Adrenal gland (tissue), 12 donors: ENCODE data around the gene SLC43A2. TPM values are rescaled to one million over a fixed set of nuclear protein-coding genes. Genes with fewer than 3 reads are reported as not detected.

Experiments used
- DNase-seq, 7 donors: peaks; one replicate each; pipeline ENCODE4 v3.0.0-alpha.2; 2019 to 2020
- H3K27ac ChIP-seq, 5 donors: fragments of 200-600 bp; sonication (generic) in 4 of 5; 1 replicate in 3 of 5; 2 replicates in 2 of 5; pipeline versions ENCODE4 v1.5.1 to v1.8.0; 2016 to 2020; ENCODE audit warnings: mild to moderate bottlenecking in 1 of 5
- H3K27me3 ChIP-seq: fragments of 200-600 bp; 2 replicates; pipeline ENCODE4 v1.8.0; 2021
- H3K36me3 ChIP-seq, 2 donors: fragments of 200-600 bp; replicated peaks in 1 of 2; 1 replicate in 1 of 2; 2 replicates in 1 of 2; pipeline versions ENCODE4 v1.5.1 to v1.8.0; 2018 to 2022
- H3K4me1 ChIP-seq, 2 donors: fragments of 200-600 bp; replicated peaks in 1 of 2; 1 replicate in 1 of 2; 2 replicates in 1 of 2; pipeline versions ENCODE4 v1.5.1 to v1.8.0; 2018 to 2021
- H3K4me3 ChIP-seq, 4 donors: fragments of 200-600 bp; sonication (generic) in 3 of 4; one replicate each; pipeline ENCODE4 v1.5.1; 2016 to 2018
- H3K9me3 ChIP-seq, 3 donors: fragments of 200-600 bp; sonication (generic) in 1 of 3; replicated peaks in 1 of 3; 1 replicate in 2 of 3; 2 replicates in 1 of 3; pipeline versions ENCODE4 v1.5.1 to v1.8.0; 2016 to 2021
- CTCF ChIP-seq, 6 experiments: fragments of 450-650 bp in 4 of 6; fragments of 200-600 bp in 2 of 6; sonication (generic) in 1 of 6; IDR thresholded peaks; 1 replicate in 5 of 6; 2 replicates in 1 of 6; pipeline versions ENCODE4 v1.5.1 to v1.8.0; 2016 to 2021; ENCODE audit warnings: antibody characterized with exemption in 6 of 6, mild to moderate bottlenecking in 2 of 6, moderate library complexity in 1 of 6
- POLR2A ChIP-seq, 2 donors: fragments of 450-650 bp; IDR thresholded peaks; one replicate each; pipeline ENCODE4 v1.6.1; 2017; ENCODE audit warnings: antibody characterized with exemption in 2 of 2, mild to moderate bottlenecking in 2 of 2, moderate library complexity in 1 of 2
- WGBS, 4 donors: extraction: QIAGEN DNeasy Blood & Tissue Kit in 2 of 4; methylation state at CpG; one replicate each; pipeline versions ENCODE4 v1.1.5 to v1.1.7; 2013 to 2017; 5-methylcytosine and 5-hydroxymethylcytosine counted together
- intact Hi-C, 2 donors: fragments of 100-400 bp; cut with DNase I; formaldehyde crosslinking; loops; one replicate each; pipeline versions ENCODE4 v1.14.1 to v1.15.0; 2022 to 2023
- polyA plus RNA-seq, 3 donors: library from polyadenylated mRNA; stranded (reverse); fragments of 200-250 nt in 2 of 3; fragments of 350-450 nt in 1 of 3; fragmentation: Illumina TruSeq in 1 of 3; extraction: RNeasy Lipid Tissue Mini Kit (QIAGEN cat#74804) in 1 of 3; gene quantifications; one replicate each; pipeline ENCODE4 v1.2.3, GENCODE V29; 2013 to 2014
- total RNA-seq, 9 donors: library from RNA; depleted of rRNA in 4 of 9; stranded (reverse); fragments of >200 nt in 4 of 9; fragments of 120-200 nt in 1 of 9; fragmentation: NEBNext Ultra II Directional in 1 of 9; extraction: Animal tissue kit (Norgen Biotek cat#: 25700) in 1 of 9; gene quantifications; one replicate each; pipeline versions ENCODE4 v1.1.0 to v1.2.4, GENCODE V29; 2013 to 2023
- donor health status: healthy with polysubstance abuse.
- donor health status: Bipolar disorder and iron deficiency.
- donor health status: DM: yes; HTN: yes; CAD: no.
- donor health status: DM: no; HTN: no; CAD: no.
- donor health status: DM: no; HTN: no; CAD: no.
- donor health status: DM: yes; HTN: yes; CAD: no.

SLC43A2 gene
- total and polyA plus RNA-seq, 12 donors, result 4.8 to 32.5 (median 15.6) TPM

GRCh38 chr17:1546292-1546922 is 82.2 kb downstream of the SLC43A2 start:
- Histone ChIP-seq H3K9me3 (no peaks in the 10 kb centered on the region), H3K27ac (no peak overlapping the region), H3K4me1 (no peaks in the 10 kb centered on the region), H3K4me3 (no peak overlapping the region), H3K27me3 (no peaks in the 10 kb centered on the region), H3K36me3 (peaks cover 0 to 73% of the 10 kb centered on the region in 2 donors)
- intact Hi-C loops, result no loop called here
- TF ChIP-seq CTCF (IDR thresholded peaks at IDR 0.05) (no peak), POLR2A (IDR thresholded peaks at IDR 0.05) (no peak)
- WGBS, 4 donors, result 90 to 96% (median 93%) methylated on average over 6 of the region's 6 CpGs
- DNase-seq, result no peak

GRCh38 chr17:1545618-1546017 is 83.0 kb downstream of the SLC43A2 start:
- peaks cover 0 to 73% of the 10 kb centered on the region in 2 donors for H3K36me3 ChIP-seq
- TF ChIP-seq POLR2A (IDR thresholded peaks at IDR 0.05) (no peak), CTCF (IDR thresholded peaks at IDR 0.05) (no peak)
- no peak overlapping the region for H3K4me3 ChIP-seq
- WGBS, 4 donors, result 84 to 98% (median 89%) methylated on average over 9 of the region's 9 CpGs
- no peaks in the 10 kb centered on the region for H3K27me3 ChIP-seq
- no peaks in the 10 kb centered on the region for H3K9me3 ChIP-seq
- no peak overlapping the region for H3K27ac ChIP-seq
- H3K4me1 ChIP-seq, result no peaks in the 10 kb centered on the region
- DNase-seq, result no peak
- intact Hi-C loops, result no loop called here

GRCh38 chr17:1542316-1542715 is 86.3 kb downstream of the SLC43A2 start:
- Histone ChIP-seq H3K27me3 (no peaks in the 10 kb centered on the region), H3K4me1 (no peaks in the 10 kb centered on the region), H3K27ac (no peak overlapping the region), H3K9me3 (no peaks in the 10 kb centered on the region), H3K4me3 (no peak overlapping the region), H3K36me3 (peaks cover 0 to 68% of the 10 kb centered on the region in 2 donors)
- intact Hi-C loops, result no loop called here
- DNase-seq, result no peak
- 85 to 93% (median 89%) methylated on average over 8 of the region's 8 CpGs for WGBS, 4 donors
- TF ChIP-seq CTCF (IDR thresholded peaks at IDR 0.05) (no peak), POLR2A (IDR thresholded peaks at IDR 0.05) (no peak)

DNA sequence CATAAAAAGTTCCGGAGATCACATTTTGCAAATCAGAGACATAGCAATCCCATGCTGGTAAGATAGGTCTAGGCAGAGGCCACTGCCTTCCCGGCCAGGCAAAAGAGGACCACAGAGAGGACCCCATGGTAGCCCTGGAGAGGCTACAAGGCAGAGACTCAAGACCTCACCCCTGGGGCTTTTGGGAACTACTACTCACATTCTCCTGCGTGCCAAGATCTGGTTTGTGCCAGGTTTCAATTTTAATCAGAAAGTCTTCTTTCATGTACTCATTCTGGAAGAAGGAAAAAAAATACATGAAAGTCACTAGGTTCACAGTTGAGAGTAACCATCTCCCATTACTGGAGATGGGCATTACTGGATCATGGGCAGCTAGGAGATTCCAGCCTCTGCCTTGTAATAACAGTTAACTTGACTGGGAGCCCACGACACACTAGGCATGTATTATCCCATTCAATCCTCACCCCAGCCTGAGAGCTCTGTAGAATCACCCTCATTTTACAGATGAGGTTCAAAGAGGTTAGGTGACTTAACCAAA is 87.2 kb downstream of the SLC43A2 start:
- no peak for DNase-seq
- H3K4me1 ChIP-seq, result no peaks in the 10 kb centered on the region
- peaks cover 0 to 64% of the 10 kb centered on the region in 2 donors for H3K36me3 ChIP-seq
- H3K4me3 ChIP-seq, result no peak overlapping the region
- WGBS, 4 donors, result 88 to 96% (median 95%) methylated on average over 4 of the region's 4 CpGs
- TF ChIP-seq POLR2A (IDR thresholded peaks at IDR 0.05) (no peak), CTCF (IDR thresholded peaks at IDR 0.05) (no peak)
- intact Hi-C loops, result no loop called here
- H3K9me3 ChIP-seq, result no peaks in the 10 kb centered on the region
- no peaks in the 10 kb centered on the region for H3K27me3 ChIP-seq
- no peak overlapping the region for H3K27ac ChIP-seq
